Brain microvascular endothelial cell (primary cell): ENCODE measurements around the gene PACSIN2.
A peak's percentile ranks its signal among the peaks of the same experiment; 100 is the strongest.

ENCODE experiments used
- DNase-seq: peaks from one replicate; pipeline ENCODE4 v3.0.0-alpha.2; 2020
- H3K27ac ChIP-seq: fragments of 250-450 bp; sonication (Bioruptor Pico); 2 replicates; pipeline ENCODE4 v1.5.1; 2020; ENCODE audit warnings: mild to moderate bottlenecking, moderate library complexity
- H3K27me3 ChIP-seq: fragments of 250-450 bp; sonication (Bioruptor Pico); replicated peaks from 2 replicates; pipeline ENCODE4 v1.5.1; 2020; ENCODE audit warnings: mild to moderate bottlenecking
- H3K36me3 ChIP-seq: fragments of 250-450 bp; sonication (Bioruptor Pico); replicated peaks from 2 replicates; pipeline ENCODE4 v1.5.1; 2020; ENCODE audit warnings: mild to moderate bottlenecking
- H3K4me3 ChIP-seq: 2 replicates; pipeline ENCODE4 v1.5.1; 2011; ENCODE audit warnings: low read depth, mild to moderate bottlenecking, control low read depth, low read length, moderate library complexity
- in situ Hi-C: cut with HindIII; loops from 2 replicates; pipeline ENCODE4 v1.10.0; 2017; ENCODE audit warnings: low sequenced_read_pairs, low pct_ligation_motif_present
- TF ChIP-seq, protein P1 (sequence below): IDR thresholded peaks from 2 replicates; pipeline ENCODE4 v1.5.1; 2011; ENCODE audit warnings: low read depth, mild to moderate bottlenecking, moderate library complexity, low read length, control low read depth, inconsistent platforms; ENCODE audit errors: missing control alignments

Gene PACSIN2

DNA sequence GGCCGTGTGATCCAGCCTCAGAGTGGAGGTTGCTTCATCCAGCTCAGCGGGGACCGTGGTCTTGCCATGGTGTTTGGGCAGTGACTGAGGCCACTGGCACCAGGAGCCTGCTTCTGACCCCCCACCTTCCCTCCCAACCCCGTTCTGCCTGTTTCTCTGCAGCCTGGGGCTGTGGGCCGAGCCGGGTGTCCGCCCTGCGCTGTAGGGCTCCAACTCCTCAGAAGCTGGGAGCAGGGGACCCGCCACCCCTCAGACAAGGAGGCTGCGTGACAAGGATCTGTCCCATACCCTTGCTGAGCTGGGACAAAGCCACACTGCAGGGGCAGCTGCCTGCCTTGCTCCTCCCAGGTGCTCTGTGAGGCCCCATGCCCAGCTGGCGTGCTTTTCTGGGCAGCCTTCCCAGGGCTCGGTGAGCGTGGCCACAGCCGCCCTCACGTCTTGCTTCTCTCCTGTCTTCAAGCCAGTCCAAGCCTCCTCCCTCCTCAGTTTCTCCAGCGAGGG is 146.1 kb downstream of the PACSIN2 start:
- H3K4me3 ChIP-seq: no peak overlapping the region
- no peaks in the 10 kb centered on the region for H3K27me3 ChIP-seq
- DNase-seq: no peak
- no peak overlapping the region for H3K27ac ChIP-seq
- TF ChIP-seq, protein P1, sequence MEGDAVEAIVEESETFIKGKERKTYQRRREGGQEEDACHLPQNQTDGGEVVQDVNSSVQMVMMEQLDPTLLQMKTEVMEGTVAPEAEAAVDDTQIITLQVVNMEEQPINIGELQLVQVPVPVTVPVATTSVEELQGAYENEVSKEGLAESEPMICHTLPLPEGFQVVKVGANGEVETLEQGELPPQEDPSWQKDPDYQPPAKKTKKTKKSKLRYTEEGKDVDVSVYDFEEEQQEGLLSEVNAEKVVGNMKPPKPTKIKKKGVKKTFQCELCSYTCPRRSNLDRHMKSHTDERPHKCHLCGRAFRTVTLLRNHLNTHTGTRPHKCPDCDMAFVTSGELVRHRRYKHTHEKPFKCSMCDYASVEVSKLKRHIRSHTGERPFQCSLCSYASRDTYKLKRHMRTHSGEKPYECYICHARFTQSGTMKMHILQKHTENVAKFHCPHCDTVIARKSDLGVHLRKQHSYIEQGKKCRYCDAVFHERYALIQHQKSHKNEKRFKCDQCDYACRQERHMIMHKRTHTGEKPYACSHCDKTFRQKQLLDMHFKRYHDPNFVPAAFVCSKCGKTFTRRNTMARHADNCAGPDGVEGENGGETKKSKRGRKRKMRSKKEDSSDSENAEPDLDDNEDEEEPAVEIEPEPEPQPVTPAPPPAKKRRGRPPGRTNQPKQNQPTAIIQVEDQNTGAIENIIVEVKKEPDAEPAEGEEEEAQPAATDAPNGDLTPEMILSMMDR: no peak
- H3K36me3 ChIP-seq: peaks cover 13% of the 10 kb centered on the region
- in situ Hi-C loops: no loop called here

DNA sequence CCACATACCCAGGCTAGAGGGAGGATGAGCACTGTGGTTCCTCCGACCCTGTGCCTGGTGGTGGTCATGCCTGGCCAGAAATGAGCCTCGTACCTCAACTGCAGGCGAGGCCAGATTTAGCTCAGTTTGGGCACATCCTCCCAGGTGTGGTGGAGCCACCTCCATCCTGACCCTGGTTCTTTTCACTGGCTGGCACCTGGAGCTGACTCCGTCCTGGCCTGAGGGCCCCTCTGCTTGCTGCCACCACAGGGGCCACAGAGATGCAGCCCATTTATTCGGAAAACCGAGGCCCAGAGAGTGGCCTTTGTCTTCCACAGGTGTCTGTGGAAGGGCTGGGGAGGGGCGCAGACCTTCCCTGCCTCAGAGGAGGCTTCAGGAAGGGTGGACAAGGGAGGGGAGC is 148.8 kb downstream of the PACSIN2 start:
- peaks cover 1% of the 10 kb centered on the region for H3K36me3 ChIP-seq
- H3K27me3 ChIP-seq: no peaks in the 10 kb centered on the region
- TF ChIP-seq, protein P1: no peak
- no peak overlapping the region for H3K27ac ChIP-seq
- in situ Hi-C loops: no loop called here
- no peak for DNase-seq
- H3K4me3 ChIP-seq: no peak overlapping the region

DNA sequence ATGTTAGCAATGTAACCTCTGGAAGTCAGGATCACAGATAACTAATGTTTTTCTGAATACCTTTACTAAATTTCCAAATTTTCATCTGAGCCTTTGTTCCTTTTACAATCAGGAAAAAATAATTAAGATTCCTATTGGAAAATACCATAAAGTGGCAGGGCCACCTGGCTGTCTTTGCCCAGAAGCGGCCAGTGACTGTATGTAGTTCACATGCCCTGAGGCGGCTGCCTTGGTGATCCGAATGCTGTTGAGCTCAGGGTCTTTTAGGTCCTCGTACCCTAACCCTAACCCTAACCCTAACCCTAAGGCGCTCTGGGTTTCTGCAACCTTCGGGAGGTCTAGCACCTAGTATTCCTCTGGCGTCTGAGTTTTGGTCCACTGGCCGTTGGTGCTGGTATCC is 149.4 kb downstream of the PACSIN2 start:
- in situ Hi-C loops: no loop called here
- no peak overlapping the region for H3K27ac ChIP-seq
- no peak overlapping the region for H3K4me3 ChIP-seq
- TF ChIP-seq, protein P1: no peak
- H3K36me3 ChIP-seq: no peaks in the 10 kb centered on the region
- no peak for DNase-seq
- H3K27me3 ChIP-seq: no peaks in the 10 kb centered on the region

DNA sequence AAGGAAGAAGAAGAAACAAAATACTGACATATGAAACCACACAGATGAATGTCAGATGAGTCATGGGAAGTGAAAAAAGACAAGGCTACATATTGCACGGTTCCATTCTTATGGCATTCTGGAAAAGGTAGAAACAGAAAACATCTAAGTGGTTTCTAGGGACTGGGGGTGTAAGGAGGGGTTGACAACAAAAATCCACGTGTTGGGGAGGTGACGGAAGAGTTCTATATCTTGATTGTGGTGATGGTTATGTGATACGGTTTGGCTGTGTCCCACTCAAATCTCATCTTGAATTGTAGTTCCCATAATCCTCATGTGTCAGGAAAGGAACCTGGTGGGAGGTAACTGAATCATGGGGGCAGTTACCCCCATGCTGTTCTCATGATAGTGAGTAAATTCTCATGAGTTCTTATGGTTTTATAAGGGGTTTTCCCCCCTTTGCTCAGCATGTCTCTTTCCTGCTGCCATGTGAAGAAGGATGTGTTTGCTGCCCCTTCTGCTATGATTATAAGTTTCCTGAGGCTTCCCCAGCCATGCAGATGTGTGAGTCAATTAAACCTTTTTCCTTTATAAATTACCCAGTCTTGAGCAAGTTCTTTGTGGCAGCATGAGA is 151.5 kb downstream of the PACSIN2 start:
- TF ChIP-seq, protein P1: no peak
- in situ Hi-C loops: no loop called here
- peak; percentile 84 for DNase-seq

DNA sequence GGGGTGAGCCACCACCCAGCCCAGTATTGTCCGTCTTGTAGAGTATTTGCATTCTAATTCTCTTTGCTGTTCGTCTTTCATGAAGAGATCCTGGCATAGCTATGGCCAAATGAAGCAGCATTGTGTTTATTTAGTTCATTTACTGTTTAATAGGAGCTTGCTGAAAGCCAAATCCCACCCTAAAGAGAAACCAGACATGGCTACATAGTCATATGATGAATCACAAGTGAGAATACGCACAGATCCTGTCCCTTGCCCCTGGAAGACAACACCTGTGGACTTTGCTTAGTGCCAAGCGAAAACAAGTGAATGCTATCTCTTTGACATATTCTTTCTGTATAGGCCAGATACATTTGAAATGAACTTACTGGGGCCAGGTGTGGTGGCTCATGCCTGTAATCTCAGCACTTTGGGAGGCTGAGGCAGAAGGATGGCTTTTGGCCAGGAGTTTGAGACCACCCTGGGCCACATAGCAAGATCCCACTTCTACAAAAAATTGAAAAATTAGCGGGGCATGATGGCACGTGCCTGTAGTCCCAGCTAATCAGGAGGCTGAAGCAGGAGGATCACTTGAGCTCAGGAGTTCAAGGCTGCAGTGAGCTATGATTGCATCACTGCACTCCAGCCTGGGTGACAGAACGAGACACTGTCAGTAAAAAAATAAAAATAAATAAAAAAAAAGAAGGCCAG is 152.8 kb downstream of the PACSIN2 start:
- in situ Hi-C loops: no loop called here
- TF ChIP-seq, protein P1: no peak
- Histone ChIP-seq H3K27ac (peak overlapping the region; percentile 91), H3K27me3 (no peaks in the 10 kb centered on the region), H3K36me3 (no peaks in the 10 kb centered on the region), H3K4me3 (no peak overlapping the region)
- peak; percentile 60 for DNase-seq

More for the DNA sequence above, 151.5 kb downstream of the PACSIN2 start:
- Histone ChIP-seq H3K4me3 (no peak overlapping the region), H3K27ac (peak overlapping the region; percentile 91), H3K36me3 (no peaks in the 10 kb centered on the region), H3K27me3 (no peaks in the 10 kb centered on the region)
